Activated CD4-positive, alpha-beta T cell treated with anti-CD3 and anti-CD28 coated beads, Interleukin-2, amount 10 ng/mL, durations not matched to agents 24 days and 14 days (primary cell): ENCODE data around the gene POMT1. TPM values are rescaled to one million over a fixed set of nuclear protein-coding genes. Genes with fewer than 3 reads are reported as not detected.
A peak's percentile ranks its signal among the peaks of the same experiment; 100 is the strongest.

Source experiments
- DNase-seq: peaks from one replicate; pipeline ENCODE4 v3.0.0; 2022
- H3K27ac Mint-ChIP-seq: one replicate; pipeline ENCODE4 v1.8.0; 2022; ENCODE audit warnings: mild to moderate bottlenecking, mixed read lengths
- H3K27me3 Mint-ChIP-seq: one replicate; pipeline ENCODE4 v1.8.0; 2022; ENCODE audit warnings: mixed read lengths
- H3K36me3 Mint-ChIP-seq: one replicate; pipeline ENCODE4 v1.8.0; 2022; ENCODE audit warnings: low read depth, mild to moderate bottlenecking, mixed read lengths
- H3K4me1 Mint-ChIP-seq: one replicate; pipeline ENCODE4 v1.8.0; 2021; ENCODE audit warnings: mixed read lengths
- H3K4me3 Mint-ChIP-seq: one replicate; pipeline ENCODE4 v1.8.0; 2022; ENCODE audit warnings: mild to moderate bottlenecking, moderate library complexity, mixed read lengths
- H3K9me3 Mint-ChIP-seq: one replicate; pipeline ENCODE4 v1.8.0; 2021; ENCODE audit warnings: mixed read lengths
- intact Hi-C: fragments of 100-400 bp; cut with micrococcal nuclease; formaldehyde crosslinking; loops from one replicate; pipeline ENCODE4 v1.15.1; 2023
- total RNA-seq: library from RNA; stranded (reverse); gene quantifications from 2 replicates; pipeline ENCODE4 v1.2.3, GENCODE V29; 2022

POMT1 gene
- total RNA-seq, 1 donor from 2014 or later: 34.6 TPM

GRCh38 chr9:131481441-131482342 is 21.0 kb upstream of the POMT1 start:
- no peak for DNase-seq
- H3K4me1 Mint-ChIP-seq: peaks cover 2% of the 10 kb centered on the region
- H3K36me3 Mint-ChIP-seq: peaks cover 70% of the 10 kb centered on the region
- no peaks in the 10 kb centered on the region for H3K27me3 Mint-ChIP-seq
- no peaks in the 10 kb centered on the region for H3K9me3 Mint-ChIP-seq
- intact Hi-C loops: no loop called here
- no peak overlapping the region for H3K27ac Mint-ChIP-seq
- no peak overlapping the region for H3K4me3 Mint-ChIP-seq

- H3K27ac Mint-ChIP-seq: no peak overlapping the region
- H3K4me3 Mint-ChIP-seq: no peak overlapping the region
- no peak for DNase-seq
- no peaks in the 10 kb centered on the region for H3K27me3 Mint-ChIP-seq
- H3K36me3 Mint-ChIP-seq: peaks cover 74% of the 10 kb centered on the region
- H3K4me1 Mint-ChIP-seq: peaks cover 2% of the 10 kb centered on the region
- H3K9me3 Mint-ChIP-seq: no peaks in the 10 kb centered on the region
- intact Hi-C loops: no loop called here
Measured at GRCh38 chr9:131482343-131483006, 20.2 kb upstream of the POMT1 start.

- Mint-ChIP-seq H3K4me1 (peaks cover under 1% of the 10 kb centered on the region), H3K27me3 (no peaks in the 10 kb centered on the region), H3K4me3 (no peak overlapping the region), H3K27ac (no peak overlapping the region), H3K9me3 (no peaks in the 10 kb centered on the region), H3K36me3 (peaks cover 76% of the 10 kb centered on the region)
- DNase-seq: no peak
- intact Hi-C loops: no loop called here
Measured at GRCh38 chr9:131483319-131484050, 19.2 kb upstream of the POMT1 start.

- intact Hi-C loops: no loop called here
- no peak for DNase-seq
- Mint-ChIP-seq H3K9me3 (no peaks in the 10 kb centered on the region), H3K27ac (no peak overlapping the region), H3K4me1 (peaks cover 4% of the 10 kb centered on the region), H3K4me3 (no peak overlapping the region), H3K27me3 (no peaks in the 10 kb centered on the region), H3K36me3 (peaks cover 77% of the 10 kb centered on the region)
Measured at GRCh38 chr9:131484051-131484445, 18.7 kb upstream of the POMT1 start.

GRCh38 chr9:131484560-131485185 is 18.0 kb upstream of the POMT1 start:
- Mint-ChIP-seq H3K4me3 (no peak overlapping the region), H3K27me3 (no peaks in the 10 kb centered on the region), H3K9me3 (no peaks in the 10 kb centered on the region), H3K27ac (no peak overlapping the region), H3K36me3 (peaks cover 76% of the 10 kb centered on the region), H3K4me1 (peaks cover 4% of the 10 kb centered on the region)
- intact Hi-C loops: no loop called here
- no peak for DNase-seq

GRCh38 chr9:131485206-131485605 is 17.5 kb upstream of the POMT1 start:
- no peak for DNase-seq
- H3K4me3 Mint-ChIP-seq: no peak overlapping the region
- no peak overlapping the region for H3K27ac Mint-ChIP-seq
- H3K36me3 Mint-ChIP-seq: peaks cover 78% of the 10 kb centered on the region
- no peaks in the 10 kb centered on the region for H3K9me3 Mint-ChIP-seq
- no peaks in the 10 kb centered on the region for H3K27me3 Mint-ChIP-seq
- intact Hi-C loops: no loop called here
- H3K4me1 Mint-ChIP-seq: peaks cover 4% of the 10 kb centered on the region

GRCh38 chr9:131485728-131486422 is 16.8 kb upstream of the POMT1 start:
- Mint-ChIP-seq H3K4me3 (no peak overlapping the region), H3K9me3 (no peaks in the 10 kb centered on the region), H3K4me1 (peaks cover 4% of the 10 kb centered on the region), H3K27ac (no peak overlapping the region), H3K27me3 (no peaks in the 10 kb centered on the region), H3K36me3 (peaks cover 83% of the 10 kb centered on the region)
- intact Hi-C loops: no loop called here
- DNase-seq: no peak

- DNase-seq: no peak
- no peak overlapping the region for H3K27ac Mint-ChIP-seq
- H3K4me1 Mint-ChIP-seq: peaks cover 4% of the 10 kb centered on the region
- H3K27me3 Mint-ChIP-seq: no peaks in the 10 kb centered on the region
- intact Hi-C loops: no loop called here
- peaks cover 86% of the 10 kb centered on the region for H3K36me3 Mint-ChIP-seq
- H3K4me3 Mint-ChIP-seq: no peak overlapping the region
- no peaks in the 10 kb centered on the region for H3K9me3 Mint-ChIP-seq
Measured at GRCh38 chr9:131487001-131487400, 15.7 kb upstream of the POMT1 start.

- H3K4me3 Mint-ChIP-seq: no peak overlapping the region
- H3K9me3 Mint-ChIP-seq: no peaks in the 10 kb centered on the region
- H3K27me3 Mint-ChIP-seq: no peaks in the 10 kb centered on the region
- no peak for DNase-seq
- intact Hi-C loops: no loop called here
- H3K4me1 Mint-ChIP-seq: peaks cover 4% of the 10 kb centered on the region
- peaks cover 87% of the 10 kb centered on the region for H3K36me3 Mint-ChIP-seq
- no peak overlapping the region for H3K27ac Mint-ChIP-seq
Measured at GRCh38 chr9:131487621-131488031, 15.1 kb upstream of the POMT1 start.

- Mint-ChIP-seq H3K9me3 (no peaks in the 10 kb centered on the region), H3K36me3 (peaks cover 85% of the 10 kb centered on the region), H3K27ac (peak overlapping the region; percentile 42), H3K4me1 (peaks cover 4% of the 10 kb centered on the region), H3K4me3 (no peak overlapping the region), H3K27me3 (no peaks in the 10 kb centered on the region)
- intact Hi-C loops: no loop called here
- DNase-seq: no peak
Measured at GRCh38 chr9:131490514-131490913, 12.2 kb upstream of the POMT1 start.

- Mint-ChIP-seq H3K4me1 (peaks cover 4% of the 10 kb centered on the region), H3K4me3 (no peak overlapping the region), H3K27me3 (no peaks in the 10 kb centered on the region), H3K36me3 (peaks cover 84% of the 10 kb centered on the region), H3K27ac (no peak overlapping the region), H3K9me3 (no peaks in the 10 kb centered on the region)
- DNase-seq: no peak
- intact Hi-C loops: no loop called here
Measured at GRCh38 chr9:131491001-131491710, 11.6 kb upstream of the POMT1 start.

GRCh38 chr9:131492070-131492469 is 10.6 kb upstream of the POMT1 start:
- H3K9me3 Mint-ChIP-seq: no peaks in the 10 kb centered on the region
- H3K27ac Mint-ChIP-seq: no peak overlapping the region
- intact Hi-C loops: no loop called here
- H3K4me1 Mint-ChIP-seq: peaks cover 4% of the 10 kb centered on the region
- DNase-seq: no peak
- H3K27me3 Mint-ChIP-seq: no peaks in the 10 kb centered on the region
- no peak overlapping the region for H3K4me3 Mint-ChIP-seq
- peaks cover 80% of the 10 kb centered on the region for H3K36me3 Mint-ChIP-seq
